AG04449 (cell line): ENCODE results near the gene ACTN1.

ENCODE experiments used
- CTCF ChIA-PET: fragments of 350-600 bp; formaldehyde crosslinking; extraction: SDS; loops from one replicate; lab custom pipeline; 2021; ENCODE audit warnings: antibody characterized with exemption; lab: Yijun Ruan, JAX
- POLR2A ChIA-PET: fragments of 400-600, 350-600 bp; formaldehyde crosslinking; extraction: SDS; loops from one replicate; lab custom pipeline; 2020; ENCODE audit warnings: antibody characterized with exemption, inconsistent platforms; lab: Yijun Ruan, JAX
- DNase-seq: peaks from one replicate; pipeline ENCODE4 v3.0.0-alpha.2; 2010; ENCODE audit warnings: low read depth, low spot score
- H3K4me3 ChIP-seq: 2 replicates; pipeline ENCODE4 v1.5.1; 2011; ENCODE audit warnings: low read depth, mild to moderate bottlenecking, control low read depth, low read length
- CTCF ChIP-seq: IDR thresholded peaks from one replicate; pipeline ENCODE4 v1.5.1; 2011; ENCODE audit warnings: mild to moderate bottlenecking, moderate library complexity, low read length, control low read depth, inconsistent platforms; ENCODE audit not compliant: insufficient read depth; ENCODE audit errors: missing control alignments

The ACTN1 gene

DNA sequence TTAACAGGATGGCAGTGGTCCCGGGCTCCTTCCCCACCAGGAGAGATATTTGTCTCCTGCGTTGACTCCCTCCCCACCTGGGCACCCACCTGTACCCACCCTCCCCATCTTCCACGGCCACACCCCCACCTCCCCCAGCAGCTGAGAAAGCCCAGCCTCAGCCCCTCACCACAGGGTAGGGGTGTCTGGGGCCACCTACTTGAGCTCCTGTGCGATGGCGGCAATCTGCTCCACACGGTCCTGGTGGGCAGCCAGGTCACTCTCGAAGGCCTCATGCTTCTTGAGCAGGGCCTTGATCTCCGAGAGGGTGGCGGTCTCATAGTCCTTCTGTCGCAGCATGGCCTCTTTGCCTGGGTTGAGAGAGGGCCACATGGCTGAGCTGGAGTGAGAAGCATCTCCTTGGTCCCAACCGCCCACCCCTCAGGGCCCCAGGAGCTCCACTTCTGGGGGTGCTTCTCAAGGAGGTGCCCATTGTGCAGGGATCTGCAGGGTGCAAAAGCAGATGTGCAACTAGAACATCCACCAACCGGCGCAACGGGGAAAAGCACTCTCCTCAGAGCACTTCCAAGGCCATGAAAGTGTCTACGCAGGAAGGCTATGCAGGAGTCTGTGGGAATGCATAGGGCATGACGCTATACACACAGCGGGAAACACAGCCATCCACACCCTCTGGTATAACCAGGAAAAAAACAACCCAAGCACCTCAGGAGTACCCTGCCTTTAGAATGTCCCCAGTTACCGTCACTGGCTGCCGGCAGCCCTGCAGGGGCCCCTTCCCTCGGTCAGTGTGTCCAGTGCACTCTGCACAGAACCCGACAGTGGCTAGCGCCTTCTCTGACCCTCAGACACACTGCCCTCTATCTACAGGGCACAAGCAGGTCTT, 93.6 kb downstream of the ACTN1 start:
- no peak for DNase-seq
- no peak overlapping the region for H3K4me3 ChIP-seq
- POLR2A ChIA-PET: no interaction called here
- TF ChIP-seq CTCF: no peak
- CTCF ChIA-PET: interaction anchor here (0.8 to 2.8 kb wide), 6 partner anchors 8 to 222 kb away, joined by 3 to 13 read pairs (median 4); no protein-coding TSS in a partner anchor

GRCh38 chr14:68884031-68885030, 94.8 kb downstream of the ACTN1 start:
- POLR2A ChIA-PET: no interaction called here
- DNase-seq: peak; percentile 60
- H3K4me3 ChIP-seq: no peak overlapping the region
- no peak for TF ChIP-seq CTCF
- CTCF ChIA-PET: interaction anchor here (1.0 to 2.8 kb wide), 5 partner anchors 9 to 223 kb away, joined by 3 to 13 read pairs (median 5); no protein-coding TSS in a partner anchor

- TF ChIP-seq CTCF: no peak
- no peak overlapping the region for H3K4me3 ChIP-seq
- DNase-seq: no peak
- ChIA-PET CTCF (interaction anchor here (1.3 kb wide), 1 partner anchor 29 kb away, joined by 3 read pairs; no protein-coding TSS in a partner anchor), POLR2A (no interaction called here)
Observed at GRCh38 chr14:68882235-68882634, 96.9 kb downstream of the ACTN1 start.

- no peak for DNase-seq
- H3K4me3 ChIP-seq: no peak overlapping the region
- no peak for TF ChIP-seq CTCF
- CTCF ChIA-PET: no interaction called here
- POLR2A ChIA-PET: no interaction called here
Observed at GRCh38 chr14:68881396-68881795, 97.7 kb downstream of the ACTN1 start.

- POLR2A ChIA-PET: no interaction called here
- CTCF ChIA-PET: no interaction called here
- H3K4me3 ChIP-seq: no peak overlapping the region
- TF ChIP-seq CTCF: no peak
- DNase-seq: no peak
Observed at GRCh38 chr14:68880581-68881105, 98.5 kb downstream of the ACTN1 start.
